Measurements from ENCODE around the gene TCEAL8. TPM values are rescaled to one million over a fixed set of nuclear protein-coding genes. Genes with fewer than 3 reads are reported as not detected.

The TCEAL8 gene
- total RNA-seq, 5 donors from 2014 or later (not counting 1 experiment from before 2014, with no cell fraction given): 13.8 to 25.5 (median 20.4) TPM

DNA sequence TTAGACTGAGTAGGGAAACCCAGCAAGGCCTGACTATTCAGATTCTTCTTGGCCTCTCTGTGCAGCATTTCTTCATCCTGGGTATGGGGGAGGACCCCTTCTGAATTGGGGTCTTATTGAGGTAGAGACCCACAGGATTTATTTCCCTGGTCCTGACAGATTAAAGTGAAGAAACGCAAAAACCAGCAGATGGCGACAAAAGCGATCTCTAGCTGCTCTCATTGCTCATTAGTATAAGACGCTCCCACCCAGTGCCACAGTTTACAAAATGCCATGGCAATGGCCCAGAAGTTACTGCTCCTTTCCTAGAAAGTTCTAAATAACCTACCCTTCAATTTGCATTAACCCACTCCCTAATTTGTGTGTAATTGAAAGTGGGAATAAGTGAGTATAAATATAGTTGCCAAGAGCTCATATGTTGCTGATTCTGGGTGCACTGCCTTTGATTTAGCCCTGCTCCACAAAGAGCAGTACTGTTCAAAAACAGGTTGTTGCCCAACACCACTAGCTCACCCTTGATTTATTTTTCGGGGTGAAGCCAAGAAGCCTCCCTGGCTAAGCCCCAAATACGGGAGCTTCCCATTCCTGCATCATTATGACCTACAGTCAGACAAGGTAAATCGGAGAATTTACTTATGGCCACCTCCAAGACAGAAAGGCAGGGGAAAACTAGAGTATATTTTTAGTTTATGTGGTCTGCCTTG is 43.8 kb downstream of the TCEAL8 start:
- peaks cover 3 to 6% of the 10 kb centered on the region in 2 donors for H3K27me3 Mint-ChIP-seq
- POLR2A ChIA-PET: interaction anchor here in 1 of 2 donors (1.1 kb wide), 1 partner anchor 38 kb away, joined by 3 read pairs; no protein-coding TSS in a partner anchor
- DNase-seq (peak in 28 of 35 experiments; percentile 11 to 72 (median 34)), ATAC-seq (replicated peaks in 1 of 4) (peak in 2 of 4 experiments; percentile 22 to 28)
- no peak overlapping the region for H3K27ac ChIP-seq (ENCODE audit: low read length)
- H3K9me3 Mint-ChIP-seq: no peaks in the 10 kb centered on the region
- peaks cover 5 to 11% (median 9%) of the 10 kb centered on the region in 3 donors for H3K4me1 Mint-ChIP-seq
- peaks cover 0 to 4% of the 10 kb centered on the region in 2 experiments for H3K27me3 ChIP-seq (replicated peaks in 1 of 2; ENCODE audit: control insufficient read depth in 2 of 2, extremely low read depth in 1 of 2, insufficient read depth in 2 of 2, low read length in 1 of 2)
- H3K4me3 ChIP-seq (ENCODE audit: control insufficient read depth in 1 of 2, extremely low read depth in 1 of 2, low read length in 1 of 2): no peak overlapping the region
- 60% methylated on average over 1 of the region's 7 CpGs for WGBS (ENCODE audit: insufficient coverage)
- peaks cover 0 to 10% of the 10 kb centered on the region in 2 experiments for H3K4me1 ChIP-seq (ENCODE audit: control insufficient read depth in 1 of 2, extremely low read depth in 1 of 2, insufficient read depth in 2 of 2, low read length in 2 of 2)
- H3K9me3 ChIP-seq: no peaks in the 10 kb centered on the region
- no peak overlapping the region for H3K27ac Mint-ChIP-seq
- CTCF ChIA-PET: interaction anchor here (0.7 to 1.2 kb wide), 10 partner anchors 9 to 310 kb away, joined by 3 to 10 read pairs (median 3); no protein-coding TSS in a partner anchor
- no peaks in the 10 kb centered on the region for H3K36me3 Mint-ChIP-seq
- no peaks in the 10 kb centered on the region for H3K36me3 ChIP-seq (ENCODE audit: control insufficient read depth in 2 of 2, extremely low read depth in 1 of 2, insufficient read depth in 1 of 2, low read length in 1 of 2)
- no peak overlapping the region for H3K4me3 Mint-ChIP-seq

DNA sequence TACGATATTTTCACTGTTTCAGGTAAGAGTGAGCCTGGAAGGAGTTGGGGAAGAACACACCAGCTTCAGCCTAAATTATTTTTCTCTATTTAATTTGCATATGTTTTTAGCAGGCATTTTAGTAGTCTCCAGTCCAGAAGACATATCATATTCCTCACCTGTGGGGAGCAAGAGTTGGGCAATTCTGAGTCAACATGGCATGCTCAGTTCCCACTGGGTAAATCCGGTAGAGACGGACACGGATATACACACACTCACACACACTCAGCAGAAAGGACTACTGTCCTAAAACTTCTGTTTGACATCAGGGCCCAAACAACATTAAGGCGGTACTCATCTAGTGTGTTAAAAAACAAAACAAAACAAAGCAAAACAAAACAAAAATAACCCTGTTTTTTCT is 44.9 kb downstream of the TCEAL8 start:
- Histone ChIP-seq H3K36me3 (ENCODE audit: control insufficient read depth in 2 of 2, extremely low read depth in 1 of 2, insufficient read depth in 1 of 2, low read length in 1 of 2) (no peaks in the 10 kb centered on the region), H3K27me3 (replicated peaks in 1 of 2; ENCODE audit: control insufficient read depth in 2 of 2, extremely low read depth in 1 of 2, insufficient read depth in 2 of 2, low read length in 1 of 2) (peaks cover 0 to 4% of the 10 kb centered on the region in 2 experiments), H3K9me3 (no peaks in the 10 kb centered on the region), H3K4me1 (ENCODE audit: control insufficient read depth in 1 of 2, extremely low read depth in 1 of 2, insufficient read depth in 2 of 2, low read length in 2 of 2) (peaks cover 0 to 4% of the 10 kb centered on the region in 2 experiments), H3K4me3 (ENCODE audit: control insufficient read depth in 1 of 2, extremely low read depth in 1 of 2, low read length in 1 of 2) (no peak overlapping the region), H3K27ac (ENCODE audit: low read length) (no peak overlapping the region)
- Mint-ChIP-seq H3K27ac (no peak overlapping the region), H3K36me3 (no peaks in the 10 kb centered on the region), H3K27me3 (peaks cover 3 to 4% of the 10 kb centered on the region in 2 donors), H3K9me3 (no peaks in the 10 kb centered on the region), H3K4me3 (no peak overlapping the region), H3K4me1 (peaks cover 4 to 5% (median 4%) of the 10 kb centered on the region in 3 donors)
- WGBS (ENCODE audit: insufficient coverage): 71% methylated on average over 3 of the region's 5 CpGs
- CTCF ChIA-PET: interaction anchor here in 1 of 2 donors (1.0 kb wide), 1 partner anchor 255 kb away, joined by 3 read pairs; no protein-coding TSS in a partner anchor
- no peak for ATAC-seq (replicated peaks in 1 of 4)
- DNase-seq: no peak
- POLR2A ChIA-PET: no interaction called here

Other genes with a start within 250 kb of the TCEAL8 start
- 1 to 10 TPM in 1 of 5 donors, under 1 TPM in 3, not detected in 1; 0.33 to 1.4 (median 0.56) TPM for gene BEX1, start 191.0 kb downstream of the TCEAL8 start, total RNA-seq
- not detected for gene NXF3, start 162.0 kb downstream of the TCEAL8 start, total RNA-seq
- 10 to 100 TPM; 23.8 to 53.6 (median 29.4) TPM for gene BEX4, start 40.0 kb downstream of the TCEAL8 start, total RNA-seq
- gene TCEAL5, start 21.6 kb upstream of the TCEAL8 start, total RNA-seq: not detected
- gene BEX2, start 55.8 kb upstream of the TCEAL8 start, total RNA-seq: 10 to 100 TPM; 24.0 to 38.3 (median 26.8) TPM
- gene TCEAL7, start 75.1 kb upstream of the TCEAL8 start, total RNA-seq: not detected
- gene TCEAL9, start 101.4 kb upstream of the TCEAL8 start, total RNA-seq: 1 to 10 TPM in 3 of 5 donors, under 1 TPM in 1, not detected in 1; 0.65 to 1.7 (median 1.3) TPM
- gene BEX3, start 121.4 kb upstream of the TCEAL8 start, total RNA-seq: 10 to 100 TPM; 17.7 to 41.5 (median 27.7) TPM

Data from T-cell (primary cell).